Immature natural killer cell (primary cell): ENCODE measurements around the gene FGGY. TPM values are rescaled to one million over a fixed set of nuclear protein-coding genes. Genes with fewer than 3 reads are reported as not detected.
"Not testable (repeated sequence)": the region's sequence is repeated elsewhere in the genome, so short reads cannot be mapped to it uniquely, and the experiment has no call there.

Source experiments
- DNase-seq, 3 donors: peaks; one replicate each; pipeline ENCODE4 v3.0.0; 2022; ENCODE audit warnings: mixed read lengths in 1 of 3
- H3K27ac Mint-ChIP-seq, 6 donors: one replicate each; pipeline ENCODE4 v1.8.0; 2020; ENCODE audit warnings: mixed read lengths in 6 of 6, mild to moderate bottlenecking in 5 of 6, inconsistent platforms in 4 of 6, moderate library complexity in 3 of 6
- H3K27me3 Mint-ChIP-seq, 3 donors: one replicate each; pipeline ENCODE4 v1.8.0; 2020 to 2021; ENCODE audit warnings: low read depth in 3 of 3, mild to moderate bottlenecking in 3 of 3, mixed read lengths in 3 of 3, moderate library complexity in 3 of 3, inconsistent platforms in 1 of 3
- H3K36me3 Mint-ChIP-seq, 3 donors: one replicate each; pipeline ENCODE4 v1.8.0; 2020; ENCODE audit warnings: mixed read lengths in 3 of 3, inconsistent platforms in 2 of 3, mild to moderate bottlenecking in 2 of 3
- H3K4me1 Mint-ChIP-seq, 2 donors: one replicate each; pipeline ENCODE4 v1.8.0; 2020; ENCODE audit warnings: inconsistent platforms in 2 of 2, mild to moderate bottlenecking in 2 of 2, mixed read lengths in 2 of 2, moderate library complexity in 1 of 2
- H3K4me3 Mint-ChIP-seq, 5 donors: one replicate each; pipeline ENCODE4 v1.8.0; 2020; ENCODE audit warnings: mild to moderate bottlenecking in 5 of 5, mixed read lengths in 5 of 5, inconsistent platforms in 3 of 5, moderate library complexity in 3 of 5
- H3K9me3 Mint-ChIP-seq, 6 donors: one replicate each; pipeline ENCODE4 v1.8.0; 2020; ENCODE audit warnings: mild to moderate bottlenecking in 6 of 6, mixed read lengths in 6 of 6, inconsistent platforms in 4 of 6, moderate library complexity in 3 of 6
- polyA plus RNA-seq, 3 donors: library from polyadenylated mRNA; unstranded; fragments of 300-500 nt; fragmentation: Illumina TruSeq; gene quantifications; one replicate each; pipeline ENCODE4 v1.2.3, GENCODE V29; 2021

Gene FGGY, protein sequence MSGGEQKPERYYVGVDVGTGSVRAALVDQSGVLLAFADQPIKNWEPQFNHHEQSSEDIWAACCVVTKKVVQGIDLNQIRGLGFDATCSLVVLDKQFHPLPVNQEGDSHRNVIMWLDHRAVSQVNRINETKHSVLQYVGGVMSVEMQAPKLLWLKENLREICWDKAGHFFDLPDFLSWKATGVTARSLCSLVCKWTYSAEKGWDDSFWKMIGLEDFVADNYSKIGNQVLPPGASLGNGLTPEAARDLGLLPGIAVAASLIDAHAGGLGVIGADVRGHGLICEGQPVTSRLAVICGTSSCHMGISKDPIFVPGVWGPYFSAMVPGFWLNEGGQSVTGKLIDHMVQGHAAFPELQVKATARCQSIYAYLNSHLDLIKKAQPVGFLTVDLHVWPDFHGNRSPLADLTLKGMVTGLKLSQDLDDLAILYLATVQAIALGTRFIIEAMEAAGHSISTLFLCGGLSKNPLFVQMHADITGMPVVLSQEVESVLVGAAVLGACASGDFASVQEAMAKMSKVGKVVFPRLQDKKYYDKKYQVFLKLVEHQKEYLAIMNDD
- 1 to 10 TPM; 4.0 to 8.4 (median 5.1) TPM for polyA plus RNA-seq

DNA sequence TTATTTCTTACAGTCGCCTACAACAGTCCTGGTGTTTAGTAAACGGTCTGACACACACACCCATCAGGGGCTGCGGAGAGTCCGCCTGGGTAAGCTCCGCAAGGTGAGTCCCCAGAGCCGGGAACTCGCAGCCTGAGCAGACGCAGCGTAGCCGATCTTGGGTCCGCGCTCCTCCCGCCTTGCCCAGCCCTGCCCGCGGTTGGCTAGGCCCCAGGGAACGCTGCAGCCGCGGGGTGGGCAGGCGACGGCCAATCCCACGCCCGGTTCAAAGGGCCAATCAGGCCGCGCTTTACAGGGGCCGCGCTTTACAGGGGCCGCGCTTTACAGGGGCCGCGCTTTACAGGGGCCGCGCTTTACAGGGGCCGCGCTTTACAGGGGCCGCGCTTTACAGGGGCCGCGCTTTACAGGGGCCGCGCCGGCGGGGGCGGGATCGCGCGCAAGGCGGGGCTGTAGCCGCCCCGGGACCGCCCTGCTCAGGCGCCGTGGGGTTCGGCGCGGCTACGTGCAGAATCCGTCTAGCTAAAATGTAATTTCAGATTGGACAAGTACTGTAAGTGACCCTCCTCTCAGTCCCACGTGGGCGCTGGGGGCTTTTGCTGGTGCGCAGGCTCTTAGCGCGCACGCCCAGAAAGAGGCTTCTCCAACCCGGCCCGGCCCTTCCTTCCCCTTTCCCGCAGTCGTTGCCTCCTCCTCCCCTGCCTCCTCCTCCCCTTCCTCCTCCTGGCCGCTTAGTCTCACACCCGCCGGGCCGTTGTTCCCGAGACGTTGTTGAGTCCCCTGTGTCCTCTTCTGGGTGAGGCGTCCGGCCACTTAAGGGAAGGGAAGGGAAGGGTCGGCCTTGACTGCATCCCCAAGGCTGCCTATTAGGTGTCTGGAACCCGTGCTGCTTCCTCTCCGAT, at the start of gene FGGY:
TSS of gene FGGY (plus strand) at position 737 of the 899 bp plus-strand sequence. CDS start 24,456 bp downstream, outside the sequence.
- H3K4me3 Mint-ChIP-seq: peak within 1 kb of the TSS; percentile 87 to 93 (median 91)
- H3K36me3 Mint-ChIP-seq: no peaks in the 10 kb centered on the region
- peaks cover 62 to 63% of the 10 kb centered on the region in 2 donors for H3K4me1 Mint-ChIP-seq
- H3K27me3 Mint-ChIP-seq: peaks cover 0 to 3% (median 2%) of the 10 kb centered on the region in 3 donors
- H3K27ac Mint-ChIP-seq: peak within 1 kb of the TSS; percentile 94 to 99 (median 96)
- peak; percentile 90 to 92 (median 92) for DNase-seq
- H3K9me3 Mint-ChIP-seq: no peaks in the 10 kb centered on the region

DNA sequence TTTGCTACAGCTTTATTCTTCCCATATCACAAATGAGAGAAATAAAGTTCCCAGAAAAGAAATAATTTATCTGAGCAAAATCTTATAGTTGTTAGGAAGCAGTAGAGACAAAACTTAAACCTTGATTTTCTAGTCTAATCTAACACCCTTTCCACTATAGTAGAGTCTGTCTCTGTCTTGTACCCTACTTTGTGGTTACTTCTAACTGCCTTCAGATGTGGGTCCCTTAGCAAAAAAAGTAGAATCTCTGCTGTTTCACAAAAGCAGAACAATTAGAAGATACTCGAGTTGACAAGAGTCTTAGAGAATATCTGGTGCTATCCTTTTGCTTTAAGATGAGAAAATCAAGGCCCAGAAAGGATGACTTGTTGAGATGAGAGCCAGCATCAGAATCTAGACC, 48.1 kb upstream of the FGGY start:
- Mint-ChIP-seq H3K27ac (no peak overlapping the region), H3K4me3 (no peak overlapping the region), H3K36me3 (peaks cover 0 to 13% (median 9%) of the 10 kb centered on the region in 3 donors), H3K9me3 (peaks cover 6 to 20% (median 9%) of the 10 kb centered on the region in 6 donors), H3K4me1 (no peaks in the 10 kb centered on the region), H3K27me3 (peaks cover 0 to 2% (median 0%) of the 10 kb centered on the region in 3 donors)
- DNase-seq: no peak

DNA sequence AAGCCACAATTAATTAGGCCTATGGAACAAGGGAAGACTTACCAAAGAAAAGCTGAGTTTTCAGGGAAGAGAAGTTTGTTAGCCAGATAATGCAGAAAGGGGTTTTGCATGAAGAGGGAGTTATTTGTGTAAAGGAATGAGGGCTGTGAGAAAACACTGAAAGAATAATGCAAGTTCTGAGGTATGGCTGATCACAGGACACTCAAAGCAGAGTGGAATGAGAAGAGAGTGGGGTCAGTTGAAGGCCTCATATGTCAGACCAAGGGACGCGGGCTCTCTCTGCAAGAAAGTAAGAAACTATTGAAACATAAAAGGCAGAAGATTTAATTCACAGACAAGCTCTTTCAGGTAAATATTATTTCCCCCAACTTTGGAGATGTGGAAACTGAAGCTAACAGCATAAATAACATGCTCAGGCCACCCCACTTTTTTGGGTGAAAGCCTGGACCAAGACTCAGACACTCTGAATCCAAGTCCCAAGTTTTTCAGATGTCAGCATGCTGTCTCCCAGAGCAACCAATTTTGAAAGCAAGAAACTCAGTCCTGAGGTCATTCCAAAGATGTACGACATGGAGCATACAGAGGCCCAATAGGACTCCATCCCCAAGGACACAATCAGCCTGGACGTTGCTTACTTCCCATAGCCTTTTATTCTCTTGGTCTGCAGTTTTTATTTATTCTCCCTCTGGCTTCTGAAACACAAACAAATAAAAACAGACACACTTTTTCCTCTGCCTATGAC, 47.3 kb upstream of the FGGY start:
- Mint-ChIP-seq H3K36me3 (peaks cover 0 to 13% (median 9%) of the 10 kb centered on the region in 3 donors), H3K9me3 (peaks cover 6 to 20% (median 9%) of the 10 kb centered on the region in 6 donors), H3K4me1 (no peaks in the 10 kb centered on the region), H3K4me3 (no peak overlapping the region), H3K27me3 (peaks cover 0 to 2% (median 0%) of the 10 kb centered on the region in 3 donors), H3K27ac (no peak overlapping the region)
- no peak for DNase-seq

DNA sequence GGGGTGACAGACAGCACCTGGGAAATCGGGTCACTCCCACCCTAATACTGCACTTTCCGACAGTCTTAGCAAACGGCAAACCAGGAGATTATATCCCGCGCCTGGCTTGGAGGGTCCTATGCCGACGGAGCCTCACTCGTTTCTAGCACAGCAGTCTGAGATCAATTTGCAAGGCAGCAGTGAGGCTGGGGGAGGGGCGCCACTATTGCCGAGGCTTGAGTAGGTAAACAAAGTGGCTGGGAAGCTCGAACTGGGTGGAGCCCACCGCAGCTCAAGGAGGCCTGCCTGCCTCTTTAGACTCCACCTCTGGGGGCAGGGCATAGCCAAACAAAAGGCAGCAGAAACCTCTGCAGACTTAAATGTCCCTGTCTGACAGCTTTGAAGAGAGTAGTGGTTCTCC, 45.8 kb upstream of the FGGY start:
- not testable (repeated sequence) for H3K27me3 Mint-ChIP-seq, H3K4me3 Mint-ChIP-seq, DNase-seq, H3K4me1 Mint-ChIP-seq, H3K27ac Mint-ChIP-seq
- Mint-ChIP-seq H3K36me3 (peaks cover 0 to 13% (median 9%) of the 10 kb centered on the region in 3 donors), H3K9me3 (peaks cover 6 to 18% (median 9%) of the 10 kb centered on the region in 6 donors)

DNA sequence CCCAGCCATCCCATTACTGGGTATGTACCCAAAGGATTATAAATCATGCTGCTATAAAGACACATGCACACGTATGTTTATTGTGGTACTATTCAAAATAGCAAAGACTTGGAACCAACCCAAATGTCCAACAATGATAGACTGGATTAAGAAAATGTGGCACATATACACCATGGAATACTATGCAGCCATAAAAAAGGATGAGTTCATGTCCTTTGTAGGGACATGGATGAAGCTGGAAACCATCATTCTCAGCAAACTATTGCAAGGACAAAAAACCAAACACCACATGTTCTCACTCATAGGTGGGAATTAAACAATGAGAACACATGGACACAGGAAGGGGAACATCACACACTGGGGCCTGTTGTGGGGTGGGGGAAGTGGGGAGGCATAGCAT, 40.5 kb upstream of the FGGY start:
- H3K4me3 Mint-ChIP-seq, DNase-seq, H3K36me3 Mint-ChIP-seq, H3K9me3 Mint-ChIP-seq, H3K27ac Mint-ChIP-seq, H3K27me3 Mint-ChIP-seq, H3K4me1 Mint-ChIP-seq: not testable (repeated sequence)

DNA sequence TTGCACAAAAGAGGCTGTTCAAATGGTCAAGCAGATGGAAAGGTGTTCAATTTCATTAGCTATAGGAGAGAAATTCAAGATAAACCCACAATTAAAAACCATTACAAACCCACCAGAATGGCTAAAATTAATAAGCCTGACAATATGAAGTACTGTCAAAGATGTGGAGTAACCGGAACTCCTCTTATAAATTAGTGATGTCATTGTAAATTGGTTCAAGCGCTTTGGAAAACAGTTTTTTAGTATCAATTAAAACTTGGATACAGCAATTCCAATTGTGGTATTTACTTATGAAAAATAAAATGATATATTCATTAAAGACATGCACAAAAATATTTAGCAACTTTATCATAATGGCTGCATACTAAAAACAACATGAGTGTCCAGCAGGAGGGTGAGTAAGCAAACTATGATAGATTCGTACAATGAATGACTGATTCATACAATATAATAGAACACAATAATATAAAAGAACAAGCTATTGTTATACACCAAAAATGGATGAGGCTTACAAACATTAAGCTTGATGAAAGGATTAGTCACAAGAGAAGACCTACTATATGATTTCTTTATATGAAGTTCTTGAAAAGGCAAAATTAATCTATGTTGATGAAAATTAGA, 38.4 kb upstream of the FGGY start:
- H3K27ac Mint-ChIP-seq: no peak overlapping the region
- H3K4me3 Mint-ChIP-seq: no peak overlapping the region
- H3K36me3 Mint-ChIP-seq: no peaks in the 10 kb centered on the region
- H3K27me3 Mint-ChIP-seq: peaks cover 0 to 2% (median 0%) of the 10 kb centered on the region in 3 donors
- DNase-seq: no peak
- H3K9me3 Mint-ChIP-seq: peaks cover 0 to 3% (median 0%) of the 10 kb centered on the region in 6 donors
- H3K4me1 Mint-ChIP-seq: no peaks in the 10 kb centered on the region

DNA sequence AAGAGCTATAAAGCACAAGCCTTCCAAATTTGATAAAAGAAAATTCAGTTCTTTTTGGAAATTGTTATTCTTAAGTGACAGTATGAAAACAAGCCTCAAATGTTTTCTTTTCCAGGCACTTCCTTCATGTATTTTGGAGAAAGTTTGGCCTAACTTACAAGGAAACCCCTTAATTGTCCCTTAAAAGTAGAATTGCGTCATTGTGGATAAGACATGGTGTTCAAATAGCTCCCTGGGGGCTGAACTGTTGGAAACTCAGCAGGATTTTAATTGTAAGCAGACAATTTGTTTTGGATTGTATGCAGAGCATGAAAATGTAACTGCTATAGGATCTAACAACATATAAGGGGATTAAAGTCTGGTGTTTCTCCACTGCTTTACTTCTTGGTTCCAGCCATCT, 35.4 kb upstream of the FGGY start:
- no peak for DNase-seq

DNA sequence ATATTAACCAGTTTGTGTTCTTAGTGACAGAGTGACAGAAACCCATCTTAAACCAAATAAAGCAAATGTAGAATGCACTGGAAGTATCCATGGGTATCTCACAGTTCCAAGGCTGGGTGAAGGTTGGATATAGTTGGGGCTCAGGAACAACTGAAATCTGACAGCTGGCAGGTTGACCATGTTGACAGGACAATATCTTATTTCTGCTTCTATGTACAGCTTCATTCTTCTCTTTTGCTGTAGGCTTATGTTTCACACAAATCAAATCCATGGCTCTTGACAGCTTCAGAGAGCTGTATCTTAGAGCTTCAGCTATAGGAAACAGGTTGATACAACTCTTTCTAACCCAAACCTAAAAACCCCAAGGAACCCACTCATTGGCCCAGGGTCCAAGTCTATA, 34.3 kb upstream of the FGGY start:
- H3K27ac Mint-ChIP-seq: no peak overlapping the region
- no peaks in the 10 kb centered on the region for H3K4me1 Mint-ChIP-seq
- H3K9me3 Mint-ChIP-seq: no peaks in the 10 kb centered on the region
- no peak overlapping the region for H3K4me3 Mint-ChIP-seq
- H3K36me3 Mint-ChIP-seq: no peaks in the 10 kb centered on the region
- H3K27me3 Mint-ChIP-seq: peaks cover 0 to 2% (median 0%) of the 10 kb centered on the region in 3 donors
- DNase-seq: no peak

More for the DNA sequence above, 35.4 kb upstream of the FGGY start:
- Mint-ChIP-seq H3K9me3 (no peaks in the 10 kb centered on the region), H3K36me3 (no peaks in the 10 kb centered on the region), H3K4me3 (no peak overlapping the region), H3K27me3 (peaks cover 0 to 2% (median 0%) of the 10 kb centered on the region in 3 donors), H3K4me1 (no peaks in the 10 kb centered on the region), H3K27ac (no peak overlapping the region)

DNA sequence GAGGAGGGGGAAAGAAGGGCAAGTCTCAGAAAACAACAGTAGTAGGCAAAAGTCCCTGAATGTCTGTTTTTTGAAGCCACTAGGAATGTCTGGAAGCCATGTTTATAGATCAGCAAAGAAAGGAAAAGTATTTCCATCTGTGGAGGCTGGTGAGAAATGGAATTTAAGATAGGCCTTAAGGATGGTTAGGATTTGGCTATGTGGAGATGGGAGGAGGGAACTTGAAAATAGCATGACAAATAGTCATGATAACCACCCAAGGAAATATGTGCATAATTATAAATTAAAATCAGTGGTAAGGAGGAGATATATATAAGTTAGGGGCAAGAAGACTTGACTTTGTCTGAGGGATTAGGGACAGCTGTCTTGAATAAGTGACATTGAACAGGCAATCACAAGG, 33.8 kb upstream of the FGGY start:
- H3K36me3 Mint-ChIP-seq: no peaks in the 10 kb centered on the region
- DNase-seq: no peak
- no peaks in the 10 kb centered on the region for H3K4me1 Mint-ChIP-seq
- no peaks in the 10 kb centered on the region for H3K9me3 Mint-ChIP-seq
- H3K27ac Mint-ChIP-seq: no peak overlapping the region
- peaks cover 0 to 2% (median 0%) of the 10 kb centered on the region in 3 donors for H3K27me3 Mint-ChIP-seq
- no peak overlapping the region for H3K4me3 Mint-ChIP-seq

DNA sequence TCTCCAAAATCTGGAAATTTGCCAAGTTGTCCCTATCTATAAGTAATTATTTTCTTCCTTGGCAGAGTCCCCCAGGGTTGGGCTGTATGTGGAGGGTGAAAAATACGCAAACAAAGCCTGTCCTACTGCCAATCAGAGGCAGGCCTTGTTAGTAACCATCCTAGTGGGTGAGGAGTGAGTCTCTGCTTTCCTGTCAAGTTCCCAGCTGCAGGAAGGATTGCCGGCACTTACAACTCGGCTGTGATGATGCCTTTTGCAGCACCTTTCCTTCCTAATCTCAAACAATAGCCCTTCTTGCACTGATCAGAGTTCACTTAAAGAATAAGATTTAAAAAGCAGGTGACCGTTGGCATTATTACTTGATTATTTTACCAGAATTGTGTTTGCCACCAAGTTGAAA, 31.3 kb upstream of the FGGY start:
- Mint-ChIP-seq H3K36me3 (no peaks in the 10 kb centered on the region), H3K27me3 (peaks cover 0 to 4% (median 2%) of the 10 kb centered on the region in 3 donors), H3K4me3 (no peak overlapping the region), H3K27ac (no peak overlapping the region), H3K4me1 (peaks cover 5 to 17% of the 10 kb centered on the region in 2 donors), H3K9me3 (no peaks in the 10 kb centered on the region)
- DNase-seq: no peak

DNA sequence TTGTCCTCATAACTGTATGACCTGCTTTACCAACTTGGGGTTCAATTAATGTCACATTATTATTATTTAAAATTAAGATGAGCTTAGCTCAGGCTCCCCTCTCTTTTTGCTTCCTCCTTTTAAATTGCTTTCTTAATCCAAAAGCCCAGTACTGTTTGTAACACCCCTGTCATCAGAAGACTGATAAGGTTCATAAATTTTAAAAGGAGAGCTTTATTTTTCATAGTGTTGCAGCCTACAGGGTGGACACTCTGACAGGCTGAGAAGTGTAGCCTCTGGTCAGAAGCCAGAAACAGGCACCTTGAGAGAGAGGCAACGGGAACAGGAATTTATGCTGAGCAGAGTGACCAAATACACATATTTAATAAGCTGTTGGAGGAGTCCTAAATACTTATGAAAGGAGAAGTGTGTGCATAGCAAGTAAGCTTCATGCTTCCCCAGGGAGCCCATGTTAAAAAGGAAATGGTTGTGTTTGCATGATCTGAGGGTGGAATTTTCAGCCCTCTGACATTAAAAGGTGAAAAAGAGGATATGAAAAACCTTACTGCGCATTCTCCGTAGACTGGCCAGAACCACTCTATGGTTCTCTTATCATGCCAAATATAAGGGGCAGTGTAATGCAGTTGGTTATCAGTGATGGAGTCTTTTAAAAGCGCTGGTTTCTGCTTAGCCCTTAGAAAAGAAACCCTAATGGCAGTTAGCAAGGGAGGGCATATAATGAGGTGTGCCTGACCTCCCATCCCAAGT, 30.5 kb upstream of the FGGY start:
- peaks cover 0 to 4% (median 2%) of the 10 kb centered on the region in 3 donors for H3K27me3 Mint-ChIP-seq
- no peak overlapping the region for H3K4me3 Mint-ChIP-seq
- peaks cover 5 to 17% of the 10 kb centered on the region in 2 donors for H3K4me1 Mint-ChIP-seq
- no peak for DNase-seq
- no peaks in the 10 kb centered on the region for H3K36me3 Mint-ChIP-seq
- H3K27ac Mint-ChIP-seq: no peak overlapping the region
- no peaks in the 10 kb centered on the region for H3K9me3 Mint-ChIP-seq

DNA sequence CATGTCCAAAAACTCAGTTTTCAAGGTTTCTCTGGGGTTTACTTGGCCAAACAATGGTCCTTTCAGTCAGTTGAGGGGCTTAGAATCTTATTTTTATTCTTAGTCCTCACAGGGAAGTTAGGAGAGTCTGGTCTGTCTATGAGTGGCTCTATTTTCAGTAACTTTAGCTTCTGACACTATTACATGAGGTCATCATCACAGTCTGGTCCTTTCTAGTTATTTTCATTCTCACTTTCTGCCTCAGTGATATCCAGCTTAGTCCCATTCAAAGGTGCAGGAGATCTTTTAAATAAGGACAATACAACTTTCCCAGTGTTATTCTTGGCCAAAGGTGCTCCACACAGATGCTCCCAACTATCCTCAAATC, 30.0 kb upstream of the FGGY start:
- Mint-ChIP-seq H3K4me3 (no peak overlapping the region), H3K4me1 (peaks cover 5 to 17% of the 10 kb centered on the region in 2 donors), H3K27me3 (peaks cover 0 to 4% (median 2%) of the 10 kb centered on the region in 3 donors), H3K9me3 (no peaks in the 10 kb centered on the region), H3K27ac (no peak overlapping the region), H3K36me3 (no peaks in the 10 kb centered on the region)
- DNase-seq: no peak
